ENCODE measurements around the gene DNAH10. TPM values are rescaled to one million over a fixed set of nuclear protein-coding genes. Genes with fewer than 3 reads are reported as not detected.

The DNAH10 gene
- total and polyA plus RNA-seq, 2 experiments from 2014 or later: 0.77 to 1.0 TPM

DNA sequence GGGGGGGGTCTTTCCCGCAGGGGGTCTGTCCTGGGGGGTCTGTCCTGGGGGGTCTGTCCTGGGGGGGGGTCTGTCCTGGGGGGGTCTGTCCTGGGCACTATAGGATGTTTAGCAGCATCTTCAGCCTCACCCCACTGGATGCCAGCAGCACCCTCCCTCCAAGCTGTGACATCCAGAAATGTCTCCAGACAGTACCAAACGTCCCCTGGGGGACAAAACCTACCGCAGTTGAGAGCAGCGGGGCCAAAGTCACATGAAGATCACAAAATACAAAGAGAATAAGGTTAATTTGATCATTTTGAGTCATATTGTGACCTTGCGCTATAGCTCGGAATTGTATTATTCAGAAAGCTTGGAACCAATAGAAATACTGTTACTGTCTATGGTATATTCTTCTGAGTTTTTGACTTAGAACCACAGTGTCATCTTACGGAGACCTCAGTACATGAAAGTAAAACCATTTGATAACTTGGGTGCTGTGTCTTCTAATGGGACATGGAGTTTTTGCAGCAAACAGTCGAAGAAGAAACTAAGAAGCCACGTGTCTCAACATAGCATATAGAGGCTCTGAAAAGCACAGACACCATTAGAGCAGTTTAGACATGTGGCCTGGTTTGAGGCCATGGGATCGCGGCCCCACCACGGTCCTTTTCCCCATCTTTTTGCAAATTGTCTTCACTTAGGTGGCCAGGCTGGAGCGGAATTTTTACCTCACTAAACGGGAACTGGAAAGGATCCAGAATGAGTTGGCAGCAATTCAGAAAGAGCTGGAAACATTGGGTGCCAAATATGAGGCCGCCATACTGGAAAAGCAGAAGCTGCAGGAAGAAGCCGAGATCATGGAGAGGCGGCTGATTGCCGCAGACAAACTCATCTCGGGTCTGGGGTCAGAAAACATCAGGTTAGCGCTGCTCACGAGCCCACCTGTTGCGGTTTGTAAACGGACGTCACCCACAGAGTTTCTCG is 150.6 kb downstream of the DNAH10 start:
- Histone ChIP-seq H3K4me3 (no peak overlapping the region), H3K27me3 (no peaks in the 10 kb centered on the region), H3K9me3 (ENCODE audit: low read depth) (no peaks in the 10 kb centered on the region), H3K36me3 (no peaks in the 10 kb centered on the region), H3K27ac (no peak overlapping the region), H3K4me1 (ENCODE audit: low read depth) (peaks cover 7% of the 10 kb centered on the region)
- DNase-seq (ENCODE audit: low read depth in 1 of 2, low spot score in 1 of 2): peak in 1 of 2 donors; percentile 39
- TF ChIP-seq, protein P1, sequence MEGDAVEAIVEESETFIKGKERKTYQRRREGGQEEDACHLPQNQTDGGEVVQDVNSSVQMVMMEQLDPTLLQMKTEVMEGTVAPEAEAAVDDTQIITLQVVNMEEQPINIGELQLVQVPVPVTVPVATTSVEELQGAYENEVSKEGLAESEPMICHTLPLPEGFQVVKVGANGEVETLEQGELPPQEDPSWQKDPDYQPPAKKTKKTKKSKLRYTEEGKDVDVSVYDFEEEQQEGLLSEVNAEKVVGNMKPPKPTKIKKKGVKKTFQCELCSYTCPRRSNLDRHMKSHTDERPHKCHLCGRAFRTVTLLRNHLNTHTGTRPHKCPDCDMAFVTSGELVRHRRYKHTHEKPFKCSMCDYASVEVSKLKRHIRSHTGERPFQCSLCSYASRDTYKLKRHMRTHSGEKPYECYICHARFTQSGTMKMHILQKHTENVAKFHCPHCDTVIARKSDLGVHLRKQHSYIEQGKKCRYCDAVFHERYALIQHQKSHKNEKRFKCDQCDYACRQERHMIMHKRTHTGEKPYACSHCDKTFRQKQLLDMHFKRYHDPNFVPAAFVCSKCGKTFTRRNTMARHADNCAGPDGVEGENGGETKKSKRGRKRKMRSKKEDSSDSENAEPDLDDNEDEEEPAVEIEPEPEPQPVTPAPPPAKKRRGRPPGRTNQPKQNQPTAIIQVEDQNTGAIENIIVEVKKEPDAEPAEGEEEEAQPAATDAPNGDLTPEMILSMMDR (IDR thresholded peaks at IDR 0.05; ENCODE audit: low read depth, low read length): no peak

DNA sequence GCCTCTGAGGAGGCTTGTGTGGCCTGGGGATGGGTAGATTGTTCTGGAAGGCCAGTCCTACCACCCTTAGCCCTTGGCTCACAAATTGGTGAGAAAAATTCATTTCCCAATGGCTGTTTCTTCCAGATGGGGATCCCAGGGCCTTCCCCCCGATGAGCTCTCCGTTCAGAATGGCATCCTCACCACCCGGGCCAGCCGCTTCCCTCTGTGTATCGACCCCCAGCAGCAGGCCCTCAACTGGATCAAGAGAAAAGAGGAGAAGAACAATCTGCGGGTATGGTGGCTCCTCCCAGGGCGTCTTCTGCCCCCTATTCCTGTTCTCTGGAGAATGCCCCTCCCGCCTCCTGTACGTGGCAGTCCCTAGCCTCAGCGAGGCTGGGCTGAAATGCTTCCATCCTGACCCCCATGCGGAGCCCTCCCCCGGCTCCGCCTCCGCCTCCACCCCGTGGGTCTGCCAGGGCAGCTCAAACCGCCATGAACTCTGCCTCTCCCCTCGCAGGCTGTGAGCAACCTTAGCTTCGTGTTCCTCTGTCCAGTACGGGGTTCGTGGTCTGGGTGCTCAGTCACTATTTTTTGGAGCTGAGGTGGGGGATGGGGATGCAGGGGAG is 152.7 kb downstream of the DNAH10 start:
- TF ChIP-seq, protein P1 (IDR thresholded peaks at IDR 0.05; ENCODE audit: low read depth, low read length): no peak
- Histone ChIP-seq H3K4me3 (no peak overlapping the region), H3K36me3 (no peaks in the 10 kb centered on the region), H3K4me1 (ENCODE audit: low read depth) (no peaks in the 10 kb centered on the region), H3K27ac (no peak overlapping the region), H3K9me3 (ENCODE audit: low read depth) (no peaks in the 10 kb centered on the region), H3K27me3 (no peaks in the 10 kb centered on the region)
- no peak for DNase-seq (ENCODE audit: low read depth in 1 of 2, low spot score in 1 of 2)

GRCh38 chr12:123916729-123917128 is 154.6 kb downstream of the DNAH10 start:
- Histone ChIP-seq H3K36me3 (no peaks in the 10 kb centered on the region), H3K9me3 (ENCODE audit: low read depth) (no peaks in the 10 kb centered on the region), H3K4me1 (ENCODE audit: low read depth) (no peaks in the 10 kb centered on the region), H3K27me3 (no peaks in the 10 kb centered on the region), H3K4me3 (no peak overlapping the region), H3K27ac (no peak overlapping the region)
- TF ChIP-seq, protein P1 (IDR thresholded peaks at IDR 0.05; ENCODE audit: low read depth, low read length): no peak
- no peak for DNase-seq (ENCODE audit: low read depth in 1 of 2, low spot score in 1 of 2)

DNA sequence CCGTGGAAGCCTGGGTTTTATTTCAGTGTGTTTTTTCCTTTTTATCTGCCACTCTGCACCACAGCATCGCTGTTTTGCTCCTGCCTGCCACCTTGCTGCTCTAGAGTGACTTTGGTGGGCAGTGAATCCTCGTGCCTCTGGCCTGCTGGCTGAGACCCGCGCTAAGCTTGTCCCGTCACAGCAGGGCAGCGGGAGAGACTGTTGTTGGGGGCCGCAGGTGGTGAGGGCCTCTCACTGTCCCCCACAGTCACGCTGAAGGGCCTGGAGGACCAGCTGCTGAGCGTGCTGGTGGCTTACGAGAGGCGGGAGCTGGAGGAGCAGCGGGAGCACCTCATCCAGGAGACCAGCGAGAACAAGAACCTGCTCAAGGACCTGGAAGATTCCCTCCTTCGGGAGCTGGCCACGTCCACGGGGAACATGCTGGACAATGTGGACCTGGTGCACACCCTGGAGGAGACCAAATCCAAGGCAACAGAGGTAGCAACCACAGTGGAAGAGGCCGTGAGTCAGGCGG is 155.3 kb downstream of the DNAH10 start:
- H3K27me3 ChIP-seq: no peaks in the 10 kb centered on the region
- TF ChIP-seq, protein P1 (IDR thresholded peaks at IDR 0.05; ENCODE audit: low read depth, low read length): no peak
- H3K36me3 ChIP-seq: no peaks in the 10 kb centered on the region
- H3K4me1 ChIP-seq (ENCODE audit: low read depth): no peaks in the 10 kb centered on the region
- no peak overlapping the region for H3K27ac ChIP-seq
- H3K4me3 ChIP-seq: no peak overlapping the region
- DNase-seq (ENCODE audit: low read depth in 1 of 2, low spot score in 1 of 2): no peak
- no peaks in the 10 kb centered on the region for H3K9me3 ChIP-seq (ENCODE audit: low read depth)

- Histone ChIP-seq H3K9me3 (ENCODE audit: low read depth) (no peaks in the 10 kb centered on the region), H3K4me3 (no peak overlapping the region), H3K27me3 (no peaks in the 10 kb centered on the region), H3K4me1 (ENCODE audit: low read depth) (no peaks in the 10 kb centered on the region), H3K36me3 (no peaks in the 10 kb centered on the region), H3K27ac (no peak overlapping the region)
- TF ChIP-seq, protein P1 (IDR thresholded peaks at IDR 0.05; ENCODE audit: low read depth, low read length): no peak
- DNase-seq (ENCODE audit: low read depth in 1 of 2, low spot score in 1 of 2): no peak
Measured at GRCh38 chr12:123919980-123920360, 157.9 kb downstream of the DNAH10 start.

All from cardiac muscle cell (in vitro differentiated cells and primary cell).